DND-41 (cell line): Measurements from ENCODE around the gene TWIST2.

Experiments used
- ATAC-seq: fragments of 200-7000 bp; cut with Tn5 transposase; 3 replicates; pipeline ENCODE4 v1.9.1; 2021; ENCODE audit warnings: low read depth; ENCODE audit not compliant: insufficient read depth
- DNase-seq: peaks from one replicate; pipeline ENCODE4 v3.0.0-alpha.2; 2020
- H2AFZ ChIP-seq: 2 replicates; pipeline ENCODE4 v1.6.0; 2012; ENCODE audit warnings: low read depth, low read length
- H3K27ac ChIP-seq: 2 replicates; pipeline ENCODE4 v1.5.1; 2012; ENCODE audit warnings: low read length, inconsistent platforms
- H3K27me3 ChIP-seq: fragments of 200-600 bp; sonication (generic); 2 replicates; pipeline ENCODE4 v1.6.0; 2012; ENCODE audit warnings: low read length, mild to moderate bottlenecking, inconsistent platforms; ENCODE audit not compliant: insufficient read depth, poor library complexity
- H3K36me3 ChIP-seq: 2 replicates; pipeline ENCODE4 v1.5.1; 2012; ENCODE audit warnings: low read length, inconsistent platforms; ENCODE audit not compliant: insufficient read depth
- H3K4me1 ChIP-seq: 2 replicates; pipeline ENCODE4 v1.5.1; 2012; ENCODE audit warnings: mild to moderate bottlenecking, low read length; ENCODE audit not compliant: insufficient read depth
- H3K4me2 ChIP-seq: 2 replicates; pipeline ENCODE4 v1.6.0; 2012; ENCODE audit warnings: mild to moderate bottlenecking, moderate library complexity, low read length, inconsistent platforms; ENCODE audit not compliant: insufficient read depth
- H3K4me3 ChIP-seq, 2 experiments: fragments of 200-600 bp in 1 of 2; shearing (Covaris generic) in 1 of 2; 2 replicates each; pipeline ENCODE4 v1.5.1; 2012 to 2016; ENCODE audit warnings: inconsistent platforms in 2 of 2, low read length in 2 of 2, mild to moderate bottlenecking in 2 of 2, low read depth in 1 of 2, moderate library complexity in 1 of 2
- H3K79me2 ChIP-seq: 2 replicates; pipeline ENCODE4 v1.6.0; 2012; ENCODE audit warnings: low read length, inconsistent platforms; ENCODE audit not compliant: insufficient read depth
- H3K9ac ChIP-seq: 2 replicates; pipeline ENCODE4 v1.6.0; 2012; ENCODE audit warnings: low read depth, mild to moderate bottlenecking, inconsistent platforms, low read length, moderate library complexity
- H3K9me3 ChIP-seq: 2 replicates; pipeline ENCODE4 v1.5.1; 2012; ENCODE audit warnings: low read length, moderate library complexity, mild to moderate bottlenecking, inconsistent platforms; ENCODE audit not compliant: insufficient read depth, severe bottlenecking
- H4K20me1 ChIP-seq: 2 replicates; pipeline ENCODE4 v1.6.0; 2012; ENCODE audit warnings: low read length; ENCODE audit not compliant: insufficient read depth
- CTCF ChIP-seq: IDR thresholded peaks from 2 replicates; pipeline ENCODE4 v1.5.1; 2012; ENCODE audit warnings: borderline replicate concordance, low read length, moderate library complexity, mild to moderate bottlenecking; ENCODE audit not compliant: poor library complexity, severe bottlenecking; ENCODE audit errors: extremely low read depth
- EZH2 ChIP-seq: IDR thresholded peaks from 3 replicates; pipeline ENCODE4 v1.6.1; 2012; ENCODE audit warnings: borderline replicate concordance, low read depth, mild to moderate bottlenecking, moderate library complexity, low read length, inconsistent platforms; ENCODE audit not compliant: severe bottlenecking

The TWIST2 gene

DNA sequence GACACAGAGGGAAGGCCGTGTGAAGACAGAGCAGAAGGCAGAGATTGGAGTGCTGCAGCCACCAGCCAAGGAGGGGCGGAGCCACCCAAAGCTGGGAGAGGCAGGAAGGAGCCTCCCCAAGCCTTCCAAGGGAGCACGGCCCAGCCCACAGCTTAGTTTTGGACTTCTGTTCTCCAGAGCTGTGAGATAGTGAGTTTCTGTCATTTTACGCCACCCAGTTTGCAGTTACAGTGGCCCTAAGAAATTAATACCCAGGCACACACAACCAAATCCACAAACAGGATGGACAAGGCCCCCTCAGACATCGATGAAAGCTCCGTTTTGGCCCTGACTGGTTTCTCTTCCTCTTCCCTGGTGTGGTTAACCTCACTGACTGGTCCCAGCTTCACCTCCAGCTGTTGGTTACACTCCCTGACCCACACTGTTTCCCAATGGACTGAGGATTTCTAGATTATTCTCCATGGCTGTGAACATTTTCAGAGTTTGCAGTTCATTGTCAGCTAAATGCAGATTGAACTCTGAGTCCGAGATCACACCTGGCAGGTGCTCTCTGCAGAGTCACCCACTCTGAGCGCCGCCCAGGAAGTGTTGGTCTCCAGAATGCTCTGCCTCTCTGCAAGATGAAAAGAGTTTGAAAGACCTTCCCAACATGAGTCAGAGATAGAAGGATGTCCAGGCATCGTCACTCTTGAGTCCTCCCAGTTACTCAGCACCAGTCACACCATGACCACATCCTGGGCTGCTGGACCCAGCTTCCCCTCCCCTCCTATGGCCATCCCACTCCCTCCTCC lies 100.2 kb downstream of the TWIST2 start:
- no peaks in the 10 kb centered on the region for H3K79me2 ChIP-seq
- no peak overlapping the region for H3K9ac ChIP-seq
- H3K9me3 ChIP-seq: peaks cover 9% of the 10 kb centered on the region
- no peak for ATAC-seq
- DNase-seq: no peak
- peaks cover 5% of the 10 kb centered on the region for H3K27me3 ChIP-seq
- no peaks in the 10 kb centered on the region for H3K36me3 ChIP-seq
- H4K20me1 ChIP-seq: no peaks in the 10 kb centered on the region
- H3K4me3 ChIP-seq: no peak overlapping the region
- H3K27ac ChIP-seq: no peak overlapping the region
- no peaks in the 10 kb centered on the region for H3K4me1 ChIP-seq
- no peak overlapping the region for H2AFZ ChIP-seq
- no peak overlapping the region for H3K4me2 ChIP-seq
- TF ChIP-seq CTCF: no peak
- TF ChIP-seq EZH2: no peak

DNA sequence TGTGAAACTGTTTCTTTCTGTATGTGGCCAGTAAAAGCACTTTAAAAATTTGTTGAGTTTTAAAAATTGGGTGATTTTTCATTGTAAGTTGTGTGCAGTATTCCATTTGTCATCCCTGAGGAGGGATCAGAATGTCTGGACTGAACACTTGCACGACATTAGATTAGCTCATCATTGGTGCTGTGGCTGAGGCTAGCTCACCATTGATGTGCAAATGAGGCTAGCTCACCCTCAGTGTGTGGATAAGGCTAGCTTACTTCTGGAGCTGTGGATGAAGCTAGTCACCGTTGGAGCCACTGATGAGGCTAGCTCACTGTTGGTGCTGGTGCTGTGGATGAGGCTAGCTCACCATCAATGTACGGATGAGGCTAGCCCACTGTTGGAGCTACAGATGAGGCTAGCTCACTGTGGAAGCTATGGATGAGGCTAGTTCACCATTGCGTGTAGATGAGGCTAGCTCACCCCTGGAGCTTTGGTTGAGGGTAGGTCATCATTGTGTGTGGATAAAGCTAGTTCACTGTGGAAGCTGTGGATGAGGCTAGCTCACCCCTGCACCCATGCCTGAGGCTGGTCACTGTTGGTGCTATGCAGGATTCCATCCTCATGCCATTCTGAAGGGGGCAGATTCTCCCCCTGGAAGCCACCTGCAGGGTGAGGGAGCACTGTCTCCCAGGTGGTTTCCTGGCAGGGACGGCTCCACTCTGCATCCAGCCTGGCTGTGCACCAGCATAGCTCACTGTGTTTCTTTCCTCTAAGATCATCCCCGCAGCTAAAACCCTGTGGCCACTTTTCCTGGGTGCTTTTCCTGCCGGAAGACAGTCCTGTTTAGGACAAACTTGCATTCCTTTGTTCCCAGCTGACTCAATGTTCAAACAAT lies 101.1 kb downstream of the TWIST2 start:
- H3K4me2 ChIP-seq: no peak overlapping the region
- H3K4me1 ChIP-seq: no peaks in the 10 kb centered on the region
- peaks cover 3% of the 10 kb centered on the region for H3K27me3 ChIP-seq
- ATAC-seq: no peak
- DNase-seq: no peak
- H4K20me1 ChIP-seq: no peaks in the 10 kb centered on the region
- H3K4me3 ChIP-seq: no peak overlapping the region
- TF ChIP-seq CTCF: no peak
- no peak for TF ChIP-seq EZH2
- no peak overlapping the region for H2AFZ ChIP-seq
- no peaks in the 10 kb centered on the region for H3K36me3 ChIP-seq
- no peaks in the 10 kb centered on the region for H3K79me2 ChIP-seq
- H3K9me3 ChIP-seq: peaks cover 9% of the 10 kb centered on the region
- H3K27ac ChIP-seq: no peak overlapping the region
- no peak overlapping the region for H3K9ac ChIP-seq

DNA sequence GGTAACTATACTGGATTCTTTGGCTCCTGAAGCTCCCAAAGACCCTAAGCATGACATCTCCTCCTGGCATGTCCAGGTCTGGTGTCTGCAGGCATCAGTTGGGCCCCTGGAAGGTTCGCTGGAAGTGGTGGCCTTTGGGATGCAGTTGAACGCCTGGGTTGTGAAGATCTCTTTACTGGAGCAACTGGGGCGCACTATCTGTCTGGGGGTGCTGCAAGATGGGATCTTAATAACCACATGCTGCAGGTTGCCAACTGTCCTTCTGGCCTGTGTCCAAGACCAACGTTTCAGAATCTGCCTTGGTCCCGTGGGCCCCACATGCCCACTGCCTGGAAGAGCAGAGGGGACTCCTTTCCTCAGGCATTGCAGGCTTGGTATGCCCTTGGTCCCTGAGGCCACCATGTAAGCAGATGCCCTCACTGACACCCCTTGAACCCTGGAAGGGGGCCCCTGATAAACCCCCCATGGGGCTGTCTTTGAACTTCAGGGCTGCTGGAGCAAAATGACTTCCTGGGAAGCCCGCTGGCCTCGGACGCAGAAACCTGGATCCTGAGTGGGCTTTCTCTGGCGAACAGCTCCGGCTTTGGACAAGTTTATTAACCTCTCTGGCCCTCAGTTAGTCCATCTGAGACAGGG lies 101.9 kb downstream of the TWIST2 start:
- no peak for TF ChIP-seq EZH2
- TF ChIP-seq CTCF: no peak
- Histone ChIP-seq H3K4me2 (no peak overlapping the region), H3K4me3 (no peak overlapping the region), H3K9ac (no peak overlapping the region), H3K4me1 (no peaks in the 10 kb centered on the region), H2AFZ (no peak overlapping the region), H4K20me1 (no peaks in the 10 kb centered on the region), H3K27ac (no peak overlapping the region), H3K9me3 (peaks cover 9% of the 10 kb centered on the region), H3K79me2 (no peaks in the 10 kb centered on the region), H3K27me3 (peaks cover 3% of the 10 kb centered on the region), H3K36me3 (no peaks in the 10 kb centered on the region)
- no peak for DNase-seq
- no peak for ATAC-seq
